DOHH2 (cell line): ENCODE data around the gene CNTN5.

Source experiments
- H3F3A ChIP-seq: fragments of 200-600 bp; sonication (generic), shearing (Covaris generic); 2 replicates; pipeline ENCODE4 v1.6.0; 2016; ENCODE audit warnings: antibody characterized with exemption, mild to moderate bottlenecking; ENCODE audit not compliant: control insufficient read depth, insufficient read depth
- H3K27ac ChIP-seq: fragments of 200-600 bp; sonication (generic); 2 replicates; pipeline ENCODE4 v1.5.1; 2014; ENCODE audit warnings: low read depth, mild to moderate bottlenecking, low read length, moderate library complexity
- H3K27me3 ChIP-seq: fragments of 200-600 bp; sonication (generic); 2 replicates; pipeline ENCODE4 v1.6.1; 2014; ENCODE audit warnings: mild to moderate bottlenecking, low read length, mixed read lengths; ENCODE audit not compliant: control insufficient read depth
- H3K36me3 ChIP-seq: fragments of 200-600 bp; sonication (generic); 2 replicates; pipeline ENCODE4 v1.6.1; 2014; ENCODE audit warnings: mild to moderate bottlenecking, low read length, moderate library complexity, mixed read lengths; ENCODE audit not compliant: control insufficient read depth
- H3K4me1 ChIP-seq: fragments of 200-600 bp; sonication (generic); 2 replicates; pipeline ENCODE4 v1.6.1; 2014; ENCODE audit warnings: mild to moderate bottlenecking, low read length, mixed read lengths; ENCODE audit not compliant: control insufficient read depth
- H3K4me2 ChIP-seq: fragments of 200-600 bp; sonication (generic); 2 replicates; pipeline ENCODE4 v1.6.0; 2014; ENCODE audit warnings: mild to moderate bottlenecking, low read length, moderate library complexity
- H3K4me3 ChIP-seq: fragments of 200-600 bp; sonication (generic); 2 replicates; pipeline ENCODE4 v1.5.1; 2014; ENCODE audit warnings: mild to moderate bottlenecking, low read length, mixed read lengths
- H3K79me2 ChIP-seq: fragments of 200-600 bp; sonication (generic); 2 replicates; pipeline ENCODE4 v1.6.1; 2014; ENCODE audit warnings: mild to moderate bottlenecking, low read length, mixed read lengths; ENCODE audit not compliant: control insufficient read depth
- H3K9me2 ChIP-seq: fragments of 200-600 bp; sonication (generic); replicated peaks from 2 replicates; pipeline ENCODE4 v1.6.1; 2014; ENCODE audit warnings: mild to moderate bottlenecking, low read length, mixed read lengths; ENCODE audit not compliant: control insufficient read depth
- H3K9me3 ChIP-seq: fragments of 200-600 bp; sonication (generic); 2 replicates; pipeline ENCODE4 v1.6.1; 2014; ENCODE audit warnings: antibody characterized with exemption, low read length, mixed read lengths; ENCODE audit not compliant: control insufficient read depth, insufficient read depth
- H4K20me1 ChIP-seq: fragments of 200-600 bp; sonication (generic); 2 replicates; pipeline ENCODE4 v1.6.0; 2014; ENCODE audit warnings: low read depth, mild to moderate bottlenecking, antibody characterized with exemption, low read length, moderate library complexity; ENCODE audit not compliant: control insufficient read depth, insufficient read depth
- CTCF ChIP-seq: fragments of 200-600 bp; sonication (generic); IDR thresholded peaks from one replicate; pipeline ENCODE4 v1.5.1; 2014; ENCODE audit warnings: antibody characterized with exemption, mild to moderate bottlenecking, low read depth, low read length; ENCODE audit not compliant: poor library complexity, severe bottlenecking
- EZH2phosphoT487 ChIP-seq: fragments of 200-600 bp; sonication (generic); IDR thresholded peaks from 2 replicates; pipeline ENCODE4 v1.6.1; 2017; ENCODE audit warnings: borderline replicate concordance, mild to moderate bottlenecking, antibody characterized with exemption, low read length, moderate library complexity, mixed read lengths

CNTN5 gene

GRCh38 chr11:99452075-99452474, 431.3 kb downstream of the CNTN5 start:
- Histone ChIP-seq H3K9me3 (no peaks in the 10 kb centered on the region), H3F3A (no peaks in the 10 kb centered on the region), H3K4me2 (no peak overlapping the region), H3K79me2 (no peaks in the 10 kb centered on the region), H3K27ac (no peak overlapping the region), H3K27me3 (no peaks in the 10 kb centered on the region), H3K9me2 (no peaks in the 10 kb centered on the region), H3K4me3 (no peak overlapping the region), H3K4me1 (no peaks in the 10 kb centered on the region), H3K36me3 (no peaks in the 10 kb centered on the region), H4K20me1 (no peaks in the 10 kb centered on the region)
- TF ChIP-seq EZH2phosphoT487: no peak
- TF ChIP-seq CTCF: no peak

DNA sequence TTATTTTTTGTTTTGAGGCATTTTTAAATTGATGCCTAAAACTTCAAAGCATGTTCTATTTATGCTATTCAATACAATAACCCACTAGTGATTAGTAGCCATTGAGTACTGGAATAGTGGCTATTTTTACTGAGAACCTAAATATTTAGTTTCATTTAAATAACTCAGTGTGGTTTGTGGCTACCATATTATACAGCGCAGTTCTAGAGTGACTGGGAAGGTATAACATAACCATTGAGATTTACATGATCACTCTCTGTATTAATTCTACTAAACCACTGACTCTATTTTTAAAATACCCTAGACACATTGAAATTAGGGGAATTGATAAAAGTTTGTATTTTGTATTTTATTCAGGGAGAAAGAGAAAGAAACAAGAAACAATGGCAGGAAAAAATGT, 441.2 kb downstream of the CNTN5 start:
- TF ChIP-seq EZH2phosphoT487 (no peak), CTCF (no peak)
- H3K4me2 ChIP-seq: no peak overlapping the region
- H3K27ac ChIP-seq: no peak overlapping the region
- H3K79me2 ChIP-seq: no peaks in the 10 kb centered on the region
- no peaks in the 10 kb centered on the region for H3K9me2 ChIP-seq
- H3K4me1 ChIP-seq: no peaks in the 10 kb centered on the region
- H3K4me3 ChIP-seq: no peak overlapping the region
- no peaks in the 10 kb centered on the region for H3K27me3 ChIP-seq
- H3F3A ChIP-seq: no peaks in the 10 kb centered on the region
- no peaks in the 10 kb centered on the region for H4K20me1 ChIP-seq
- no peaks in the 10 kb centered on the region for H3K9me3 ChIP-seq
- H3K36me3 ChIP-seq: no peaks in the 10 kb centered on the region

DNA sequence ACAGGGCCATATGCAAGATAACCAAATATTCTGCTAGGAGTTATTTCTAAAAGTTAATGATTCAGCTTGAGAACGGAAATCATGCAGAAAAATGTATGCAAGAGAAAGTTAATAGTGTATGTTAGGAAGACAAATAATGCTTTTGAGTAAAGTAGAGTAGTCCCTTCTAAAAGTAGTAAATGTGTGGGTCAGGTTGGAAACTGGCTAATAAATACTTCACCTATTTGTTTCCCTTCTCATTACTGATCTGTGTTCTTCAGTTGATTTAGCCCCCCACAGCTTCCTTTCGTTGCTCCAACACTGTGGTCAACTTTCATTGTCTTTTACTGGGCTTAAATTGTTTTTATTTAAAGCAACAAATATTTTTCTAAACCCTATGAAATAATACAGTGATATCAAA, 444.2 kb downstream of the CNTN5 start:
- no peaks in the 10 kb centered on the region for H4K20me1 ChIP-seq
- no peaks in the 10 kb centered on the region for H3K4me1 ChIP-seq
- no peaks in the 10 kb centered on the region for H3F3A ChIP-seq
- H3K4me3 ChIP-seq: no peak overlapping the region
- H3K36me3 ChIP-seq: no peaks in the 10 kb centered on the region
- no peaks in the 10 kb centered on the region for H3K79me2 ChIP-seq
- no peaks in the 10 kb centered on the region for H3K27me3 ChIP-seq
- H3K4me2 ChIP-seq: no peak overlapping the region
- no peaks in the 10 kb centered on the region for H3K9me3 ChIP-seq
- H3K27ac ChIP-seq: no peak overlapping the region
- TF ChIP-seq CTCF (no peak), EZH2phosphoT487 (no peak)
- H3K9me2 ChIP-seq: no peaks in the 10 kb centered on the region

GRCh38 chr11:99489581-99489980, 468.8 kb downstream of the CNTN5 start:
- no peaks in the 10 kb centered on the region for H3K79me2 ChIP-seq
- H3K36me3 ChIP-seq: no peaks in the 10 kb centered on the region
- H3K4me3 ChIP-seq: no peak overlapping the region
- H3K9me3 ChIP-seq: no peaks in the 10 kb centered on the region
- TF ChIP-seq EZH2phosphoT487: no peak
- TF ChIP-seq CTCF: no peak
- H4K20me1 ChIP-seq: no peaks in the 10 kb centered on the region
- no peak overlapping the region for H3K4me2 ChIP-seq
- H3K9me2 ChIP-seq: no peaks in the 10 kb centered on the region
- no peak overlapping the region for H3K27ac ChIP-seq
- H3K27me3 ChIP-seq: no peaks in the 10 kb centered on the region
- H3K4me1 ChIP-seq: no peaks in the 10 kb centered on the region
- H3F3A ChIP-seq: no peaks in the 10 kb centered on the region
